GM15510 (cell line): ENCODE measurements around the gene DHRS7.

Experiments
- POLR2A ChIP-seq: IDR thresholded peaks from 3 replicates; pipeline ENCODE4 v1.6.1; 2011; ENCODE audit warnings: borderline replicate concordance; ENCODE audit not compliant: insufficient read length; ENCODE audit errors: extremely low read depth

DHRS7 gene

GRCh38 chr14:60164712-60165546, at the start of gene DHRS7:
Gene DHRS7 (minus strand): TSS chr14:60165398. CDS start chr14:60165309, 89 bp downstream.
- TF ChIP-seq POLR2A = peak; percentile 72

GRCh38 chr14:60214415-60215126, 49.4 kb upstream of the DHRS7 start:
- TF ChIP-seq POLR2A = no peak

- no peak for TF ChIP-seq POLR2A
Measured at GRCh38 chr14:60214003-60214402, 48.8 kb upstream of the DHRS7 start.

GRCh38 chr14:60212503-60213371, 47.5 kb upstream of the DHRS7 start:
- peak; percentile 17 for TF ChIP-seq POLR2A

- TF ChIP-seq POLR2A = no peak
Measured at GRCh38 chr14:60211153-60211552, 46.0 kb upstream of the DHRS7 start.

- TF ChIP-seq POLR2A = no peak
Measured at GRCh38 chr14:60210703-60211102, 45.5 kb upstream of the DHRS7 start.

- no peak for TF ChIP-seq POLR2A
Measured at GRCh38 chr14:60206837-60207533, 41.8 kb upstream of the DHRS7 start.

GRCh38 chr14:60206249-60206670, 41.1 kb upstream of the DHRS7 start:
- no peak for TF ChIP-seq POLR2A

- no peak for TF ChIP-seq POLR2A
Measured at GRCh38 chr14:60204843-60205774, 39.9 kb upstream of the DHRS7 start.

- TF ChIP-seq POLR2A = peak; percentile 26
Measured at GRCh38 chr14:60204104-60204842, 39.1 kb upstream of the DHRS7 start.

- no peak for TF ChIP-seq POLR2A
Measured at GRCh38 chr14:60199321-60199720, 34.1 kb upstream of the DHRS7 start.

GRCh38 chr14:60197629-60198303, 32.6 kb upstream of the DHRS7 start:
- no peak for TF ChIP-seq POLR2A
